Lung (tissue), 12 donors: ENCODE results near the gene MOB1B. TPM values are rescaled to one million over a fixed set of nuclear protein-coding genes. Genes with fewer than 3 reads are reported as not detected.
"Not testable (repeated sequence)": the region's sequence is repeated elsewhere in the genome, so short reads cannot be mapped to it uniquely, and the experiment has no call there.

Experiments used
- ATAC-seq: fragments of 200-7000 bp; cut with Tn5 transposase; one replicate; pipeline ENCODE4 v1.9.1; 2020; ENCODE audit warnings: moderate number of reproducible peaks; ENCODE audit not compliant: insufficient read depth, low FRiP score
- DNase-seq, 3 donors: peaks; one replicate each; pipeline ENCODE4 v3.0.0-alpha.2; 2013 to 2017
- H3K27ac ChIP-seq, 2 donors: one replicate each; pipeline ENCODE4 v1.5.1; 2013; ENCODE audit warnings: mild to moderate bottlenecking in 2 of 2, moderate library complexity in 2 of 2, control low read depth in 1 of 2, inconsistent platforms in 1 of 2, low read depth in 1 of 2, low read length in 1 of 2
- H3K27me3 ChIP-seq, 3 donors: one replicate each; pipeline ENCODE4 v1.5.1; 2013; ENCODE audit warnings: low read length in 2 of 3; ENCODE audit not compliant: control insufficient read depth in 3 of 3, insufficient read depth in 3 of 3
- H3K36me3 ChIP-seq, 4 donors: one replicate each; pipeline ENCODE4 v1.5.1; 2013; ENCODE audit warnings: low read length in 4 of 4, mild to moderate bottlenecking in 1 of 4, moderate library complexity in 1 of 4; ENCODE audit not compliant: control insufficient read depth in 4 of 4, insufficient read depth in 4 of 4
- H3K4me1 ChIP-seq, 5 donors: one replicate each; pipeline ENCODE4 v1.5.1; 2013; ENCODE audit warnings: low read length in 5 of 5, mild to moderate bottlenecking in 2 of 5, moderate library complexity in 1 of 5; ENCODE audit not compliant: control insufficient read depth in 5 of 5, insufficient read depth in 5 of 5
- H3K4me3 ChIP-seq: one replicate; pipeline ENCODE4 v1.5.1; 2013; ENCODE audit warnings: mild to moderate bottlenecking, control low read depth, moderate library complexity
- H3K9ac ChIP-seq, 2 donors: one replicate each; pipeline ENCODE4 v1.5.1; 2013; ENCODE audit warnings: low read length in 2 of 2, control low read depth in 1 of 2; ENCODE audit not compliant: insufficient read depth in 1 of 2
- H3K9me3 ChIP-seq, 4 donors: one replicate each; pipeline ENCODE4 v1.5.1; 2013; ENCODE audit warnings: low read length in 3 of 4, mild to moderate bottlenecking in 1 of 4, moderate library complexity in 1 of 4; ENCODE audit not compliant: control insufficient read depth in 4 of 4, insufficient read depth in 3 of 4
- CTCF ChIP-seq: IDR thresholded peaks from 2 replicates; pipeline ENCODE4 v1.5.1; 2012; ENCODE audit warnings: mild to moderate bottlenecking; ENCODE audit errors: control extremely low read depth, extremely low read depth
- WGBS, 2 donors: extraction: QIAGEN DNeasy Blood & Tissue Kit; methylation state at CpG; one replicate each; pipeline ENCODE4 v1.1.7; 2013; 5-methylcytosine and 5-hydroxymethylcytosine counted together
- polyA plus RNA-seq, 2 donors: library from polyadenylated mRNA; stranded (reverse); fragments of 200-250 nt; gene quantifications; one replicate each; pipeline ENCODE4 v1.2.1, GENCODE V29; 2013
- total RNA-seq, 2 donors: library from RNA; depleted of rRNA in 1 of 2; stranded (reverse); fragments of >200 nt in 1 of 2; gene quantifications; one replicate each; pipeline ENCODE4 v1.2.1, GENCODE V29; 2014 to 2021
- donor health status: control.
- donor health status: control.
- donor health status: Bipolar disorder and iron deficiency.
- donor health status: healthy.
- donor health status: DM: yes; HTN: yes; CAD: no.

MOB1B gene
- total and polyA plus RNA-seq, 4 donors: 6.1 to 51.0 (median 16.0) TPM

- no peak for TF ChIP-seq CTCF
- Histone ChIP-seq H3K27me3 (no peaks in the 10 kb centered on the region), H3K4me3 (no peak overlapping the region), H3K9ac (no peak overlapping the region), H3K9me3 (no peaks in the 10 kb centered on the region), H3K36me3 (no peaks in the 10 kb centered on the region), H3K4me1 (peaks cover 0 to 8% (median 2%) of the 10 kb centered on the region in 5 donors), H3K27ac (no peak overlapping the region)
- no peak for ATAC-seq
- peak in 2 of 3 donors; percentile 22 to 31 for DNase-seq
- 53 to 72% methylated on average over 2 of the region's 2 CpGs for WGBS, 2 donors
These were observed 6.8 kb upstream of the MOB1B start for GRCh38 chr4:70895405-70895804.

- Histone ChIP-seq H3K9ac (no peak overlapping the region), H3K36me3 (no peaks in the 10 kb centered on the region), H3K4me3 (no peak overlapping the region), H3K4me1 (peaks cover 0 to 8% (median 2%) of the 10 kb centered on the region in 5 donors), H3K27ac (peak overlapping the region in 1 of 2 donors; percentile 17), H3K9me3 (no peaks in the 10 kb centered on the region), H3K27me3 (no peaks in the 10 kb centered on the region)
- ATAC-seq: no peak
- 38 to 47% methylated on average over 5 of the region's 5 CpGs for WGBS, 2 donors
- peak; percentile 35 to 60 (median 53) for DNase-seq
- TF ChIP-seq CTCF: no peak
These were observed 6.2 kb upstream of the MOB1B start for GRCh38 chr4:70895811-70896491.

- not testable (repeated sequence) for DNase-seq, H3K4me1 ChIP-seq, H3K27me3 ChIP-seq, H3K36me3 ChIP-seq, H3K9me3 ChIP-seq, H3K27ac ChIP-seq, H3K4me3 ChIP-seq, H3K9ac ChIP-seq, ATAC-seq
- WGBS, 2 donors: 68 to 81% methylated on average over 6 of the region's 6 CpGs
These were observed 3.6 kb upstream of the MOB1B start for GRCh38 chr4:70898581-70898980.

- Histone ChIP-seq H3K9me3 (no peaks in the 10 kb centered on the region), H3K27me3 (no peaks in the 10 kb centered on the region), H3K36me3 (peaks cover 0 to 11% (median 8%) of the 10 kb centered on the region in 4 donors), H3K27ac (peak overlapping the region; percentile 78), H3K9ac (peak overlapping the region; percentile 95 to 97), H3K4me1 (peaks cover 0 to 18% (median under 1%) of the 10 kb centered on the region in 5 donors), H3K4me3 (peak overlapping the region; percentile 93)
- no peak for TF ChIP-seq CTCF
- ATAC-seq (no peak), DNase-seq (no peak)
- 18 to 38% methylated on average over 8 of the region's 8 CpGs for WGBS, 2 donors
These were observed 574 bp upstream of the MOB1B start for GRCh38 chr4:70901607-70901983.
